Mucosa of descending colon (tissue), 3 donors: Measurements from ENCODE around the gene THYN1. TPM values are rescaled to one million over a fixed set of nuclear protein-coding genes. Genes with fewer than 3 reads are reported as not detected.

Experiments
- ATAC-seq: fragments of 200-7000 bp; cut with Tn5 transposase; one replicate; pipeline ENCODE4 v1.9.1; 2020; ENCODE audit warnings: mild to moderate bottlenecking, moderate library complexity
- DNase-seq, 3 donors: peaks; one replicate each; pipeline ENCODE4 v3.0.0-alpha.2; 2020
- H3K36me3 ChIP-seq: fragments of 200-600 bp; one replicate; pipeline ENCODE4 v1.8.0; 2021; ENCODE audit warnings: low read depth, mild to moderate bottlenecking
- H3K4me1 ChIP-seq: fragments of 200-600 bp; one replicate; pipeline ENCODE4 v1.8.0; 2021; ENCODE audit warnings: low read depth, mild to moderate bottlenecking
- H3K4me3 ChIP-seq: fragments of 200-600 bp; one replicate; pipeline ENCODE4 v1.8.0; 2021; ENCODE audit warnings: mild to moderate bottlenecking
- H3K9me3 ChIP-seq: fragments of 200-600 bp; one replicate; pipeline ENCODE4 v1.8.0; 2021; ENCODE audit warnings: mild to moderate bottlenecking
- intact Hi-C, 2 donors: fragments of 100-400 bp; cut with DNase I in 1 of 2; cut with micrococcal nuclease in 1 of 2; formaldehyde crosslinking; loops; one replicate each; pipeline versions ENCODE4 v1.11.0 to v1.11.1; 2022; cut with DNase I, micrococcal nuclease
- total RNA-seq, 3 donors: library from RNA; stranded (reverse); fragmentation: NEBNext Ultra II Directional in 2 of 3; extraction: Animal tissue kit (Norgen Biotek cat#: 25700) in 2 of 3; gene quantifications; one replicate each; pipeline versions ENCODE4 v1.2.1 to v1.2.4, GENCODE V29; 2021 to 2023
- TF ChIP-seq, protein P1 (sequence below): fragments of 200-600 bp; IDR thresholded peaks from one replicate; pipeline ENCODE4 v1.8.0; 2022; ENCODE audit warnings: antibody characterized with exemption, mild to moderate bottlenecking
- donor health status: DM: no; HTN: no; CAD: no; lungs with moderate emphysema.
- donor health status: DM: no; HTN: no; CAD: no.
- donor health status: DM: no; HTN: yes; CAD: no.

THYN1 gene
- total RNA-seq, 3 donors from 2014 or later = 33.5 to 40.2 (median 35.5) TPM

- Histone ChIP-seq H3K36me3 (peaks cover 2% of the 10 kb centered on the region), H3K4me1 (no peaks in the 10 kb centered on the region), H3K4me3 (no peak overlapping the region), H3K9me3 (no peaks in the 10 kb centered on the region)
- TF ChIP-seq, protein P1, sequence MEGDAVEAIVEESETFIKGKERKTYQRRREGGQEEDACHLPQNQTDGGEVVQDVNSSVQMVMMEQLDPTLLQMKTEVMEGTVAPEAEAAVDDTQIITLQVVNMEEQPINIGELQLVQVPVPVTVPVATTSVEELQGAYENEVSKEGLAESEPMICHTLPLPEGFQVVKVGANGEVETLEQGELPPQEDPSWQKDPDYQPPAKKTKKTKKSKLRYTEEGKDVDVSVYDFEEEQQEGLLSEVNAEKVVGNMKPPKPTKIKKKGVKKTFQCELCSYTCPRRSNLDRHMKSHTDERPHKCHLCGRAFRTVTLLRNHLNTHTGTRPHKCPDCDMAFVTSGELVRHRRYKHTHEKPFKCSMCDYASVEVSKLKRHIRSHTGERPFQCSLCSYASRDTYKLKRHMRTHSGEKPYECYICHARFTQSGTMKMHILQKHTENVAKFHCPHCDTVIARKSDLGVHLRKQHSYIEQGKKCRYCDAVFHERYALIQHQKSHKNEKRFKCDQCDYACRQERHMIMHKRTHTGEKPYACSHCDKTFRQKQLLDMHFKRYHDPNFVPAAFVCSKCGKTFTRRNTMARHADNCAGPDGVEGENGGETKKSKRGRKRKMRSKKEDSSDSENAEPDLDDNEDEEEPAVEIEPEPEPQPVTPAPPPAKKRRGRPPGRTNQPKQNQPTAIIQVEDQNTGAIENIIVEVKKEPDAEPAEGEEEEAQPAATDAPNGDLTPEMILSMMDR = no peak
- intact Hi-C loops = no loop called here
- DNase-seq (no peak), ATAC-seq (no peak)
Measured at GRCh38 chr11:134264966-134265764, 12.0 kb upstream of the THYN1 start.

GRCh38 chr11:134261626-134262488 lies 8.7 kb upstream of the THYN1 start:
- DNase-seq = peak in 1 of 3 donors; percentile 55

GRCh38 chr11:134260983-134261382 lies 7.8 kb upstream of the THYN1 start:
- Histone ChIP-seq H3K36me3 (peaks cover 2% of the 10 kb centered on the region), H3K4me1 (no peaks in the 10 kb centered on the region), H3K9me3 (no peaks in the 10 kb centered on the region), H3K4me3 (no peak overlapping the region)
- TF ChIP-seq, protein P1 = no peak
- no peak for DNase-seq
- intact Hi-C loops = no loop called here
- ATAC-seq = no peak

More at GRCh38 chr11:134261626-134262488, 8.7 kb upstream of the THYN1 start:
- H3K36me3 ChIP-seq = peaks cover 2% of the 10 kb centered on the region
- intact Hi-C loops = no loop called here
- no peaks in the 10 kb centered on the region for H3K4me1 ChIP-seq
- H3K4me3 ChIP-seq = no peak overlapping the region
- TF ChIP-seq, protein P1 = peak; percentile 23
- ATAC-seq = peak; percentile 59
- no peaks in the 10 kb centered on the region for H3K9me3 ChIP-seq

- intact Hi-C loops = no loop called here
- Histone ChIP-seq H3K4me3 (no peak overlapping the region), H3K9me3 (no peaks in the 10 kb centered on the region), H3K4me1 (no peaks in the 10 kb centered on the region), H3K36me3 (peaks cover 2% of the 10 kb centered on the region)
- TF ChIP-seq, protein P1 = no peak
- ATAC-seq = no peak
- DNase-seq = no peak
Measured at GRCh38 chr11:134260503-134260902, 7.4 kb upstream of the THYN1 start.

- intact Hi-C loops = no loop called here
- peaks cover 2% of the 10 kb centered on the region for H3K36me3 ChIP-seq
Measured at GRCh38 chr11:134258577-134258976, 5.4 kb upstream of the THYN1 start.

More at GRCh38 chr11:134258577-134258976, 5.4 kb upstream of the THYN1 start:
- Histone ChIP-seq H3K9me3 (no peaks in the 10 kb centered on the region), H3K4me1 (peaks cover 6% of the 10 kb centered on the region), H3K4me3 (no peak overlapping the region)
- DNase-seq (no peak), ATAC-seq (no peak)
- TF ChIP-seq, protein P1 = no peak
